Thymus (tissue), 11 donors: ENCODE measurements around the gene SFTA2. TPM values are rescaled to one million over a fixed set of nuclear protein-coding genes. Genes with fewer than 3 reads are reported as not detected.
"Not testable (repeated sequence)": the region's sequence is repeated elsewhere in the genome, so short reads cannot be mapped to it uniquely, and the experiment has no call there.

Source experiments
- DNase-seq, 9 donors: peaks; one replicate each; pipeline ENCODE4 v3.0.0-alpha.2; 2013; ENCODE audit warnings: low spot score in 9 of 9, low read depth in 6 of 9, missing footprints in 1 of 9
- H3K27ac ChIP-seq, 2 donors: one replicate each; pipeline ENCODE4 v1.5.1; 2013; ENCODE audit warnings: control low read depth in 1 of 2, low read depth in 1 of 2, low read length in 1 of 2, mild to moderate bottlenecking in 1 of 2, moderate library complexity in 1 of 2
- H3K27me3 ChIP-seq, 2 donors: one replicate each; pipeline ENCODE4 v1.5.1; 2013; ENCODE audit warnings: low read length in 1 of 2; ENCODE audit not compliant: control insufficient read depth in 2 of 2, insufficient read depth in 1 of 2
- H3K36me3 ChIP-seq, 2 donors: one replicate each; pipeline ENCODE4 v1.5.1; 2013; ENCODE audit warnings: low read length in 1 of 2, mild to moderate bottlenecking in 1 of 2, moderate library complexity in 1 of 2; ENCODE audit not compliant: control insufficient read depth in 2 of 2, insufficient read depth in 2 of 2
- H3K4me1 ChIP-seq, 2 donors: one replicate each; pipeline ENCODE4 v1.5.1; 2013; ENCODE audit warnings: low read length in 2 of 2; ENCODE audit not compliant: control insufficient read depth in 2 of 2, insufficient read depth in 2 of 2
- H3K4me3 ChIP-seq, 2 donors: one replicate each; pipeline ENCODE4 v1.5.1; 2013; ENCODE audit warnings: low read length in 2 of 2, control low read depth in 1 of 2, mild to moderate bottlenecking in 1 of 2
- H3K9me3 ChIP-seq, 2 donors: one replicate each; pipeline ENCODE4 v1.5.1; 2013; ENCODE audit warnings: low read length in 1 of 2, mild to moderate bottlenecking in 1 of 2; ENCODE audit not compliant: control insufficient read depth in 2 of 2, insufficient read depth in 1 of 2
- WGBS: extraction: QIAGEN DNeasy Blood & Tissue Kit; methylation state at CpG from one replicate; pipeline ENCODE4 v1.1.7; 2013; 5-methylcytosine and 5-hydroxymethylcytosine counted together
- polyA plus RNA-seq: library from polyadenylated mRNA; stranded (reverse); fragments of 200-250 nt; gene quantifications from one replicate; pipeline ENCODE4 v1.2.3, GENCODE V29; 2013
- total RNA-seq: library from RNA; stranded (reverse); fragments of 120-200 nt; gene quantifications from one replicate; pipeline ENCODE4 v1.2.4, GENCODE V29; 2013
- donor health status: healthy.

SFTA2 gene
- total and polyA plus RNA-seq, 2 donors: 0.19 to 1.8 TPM

GRCh38 chr6:30935018-30935417 is 3.0 kb upstream of the SFTA2 start:
- Histone ChIP-seq H3K4me3 (no peak overlapping the region), H3K9me3 (no peaks in the 10 kb centered on the region), H3K27me3 (peaks cover 0 to 37% of the 10 kb centered on the region in 2 donors), H3K36me3 (no peaks in the 10 kb centered on the region), H3K4me1 (no peaks in the 10 kb centered on the region), H3K27ac (no peak overlapping the region)
- WGBS: 45% methylated on average over 3 of the region's 3 CpGs
- no peak for DNase-seq

GRCh38 chr6:30932665-30933365 is 845 bp upstream of the SFTA2 start:
- H3K4me1 ChIP-seq: no peaks in the 10 kb centered on the region
- H3K36me3 ChIP-seq: peaks cover 0 to 3% of the 10 kb centered on the region in 2 donors
- no peak overlapping the region for H3K4me3 ChIP-seq
- no peak overlapping the region for H3K27ac ChIP-seq
- peaks cover 0 to 11% of the 10 kb centered on the region in 2 donors for H3K9me3 ChIP-seq
- WGBS: 92% methylated on average over 6 of the region's 6 CpGs
- no peak for DNase-seq
- peaks cover 0 to 27% of the 10 kb centered on the region in 2 donors for H3K27me3 ChIP-seq

DNA sequence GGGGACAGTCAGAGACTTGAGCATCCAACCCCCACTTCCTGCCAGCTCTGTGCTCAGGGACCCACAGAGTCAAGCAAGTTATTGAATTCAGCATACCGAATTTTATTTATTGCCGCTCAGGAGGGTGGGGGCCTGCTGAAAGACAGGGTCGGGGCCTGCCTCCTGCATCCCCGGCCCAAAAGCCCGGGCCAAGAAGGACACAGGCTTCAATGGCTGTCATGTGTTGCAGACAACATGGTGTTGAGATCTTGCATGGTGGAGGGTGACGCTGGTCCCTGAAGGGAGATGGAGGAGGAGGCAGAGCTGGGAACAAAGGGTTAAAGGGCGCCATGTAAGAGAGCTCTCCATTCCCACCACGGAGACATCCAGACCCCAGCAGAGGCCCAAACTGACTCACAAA is 698 bp downstream of the SFTA2 start:
- peaks cover 0 to 11% of the 10 kb centered on the region in 2 donors for H3K9me3 ChIP-seq
- peaks cover 8 to 9% of the 10 kb centered on the region in 2 donors for H3K36me3 ChIP-seq
- H3K27me3 ChIP-seq: peaks cover 0 to 17% of the 10 kb centered on the region in 2 donors
- WGBS: 82% methylated on average over 8 of the region's 8 CpGs
- no peak overlapping the region for H3K4me3 ChIP-seq
- no peaks in the 10 kb centered on the region for H3K4me1 ChIP-seq
- DNase-seq: no peak
- no peak overlapping the region for H3K27ac ChIP-seq

DNA sequence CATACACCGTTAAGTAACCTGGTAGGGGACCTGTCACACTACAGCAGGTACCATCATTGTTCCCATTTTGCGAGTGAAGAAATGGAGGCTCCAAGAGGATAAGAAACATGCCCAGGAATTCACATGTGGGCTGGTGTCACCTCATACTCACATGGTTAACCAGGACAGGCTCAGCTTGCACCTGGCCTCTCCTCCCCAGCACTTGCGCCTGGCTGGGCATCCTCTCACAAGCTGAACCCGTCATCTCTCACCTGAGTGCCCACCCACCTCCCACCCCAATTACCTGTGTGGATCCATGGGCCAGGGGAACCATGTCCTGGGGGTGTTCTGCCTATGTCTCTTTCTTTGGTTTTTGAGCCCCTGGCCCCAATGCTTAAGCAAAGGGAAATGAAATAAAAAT is 1.5 kb downstream of the SFTA2 start:
- DNase-seq: no peak

DNA sequence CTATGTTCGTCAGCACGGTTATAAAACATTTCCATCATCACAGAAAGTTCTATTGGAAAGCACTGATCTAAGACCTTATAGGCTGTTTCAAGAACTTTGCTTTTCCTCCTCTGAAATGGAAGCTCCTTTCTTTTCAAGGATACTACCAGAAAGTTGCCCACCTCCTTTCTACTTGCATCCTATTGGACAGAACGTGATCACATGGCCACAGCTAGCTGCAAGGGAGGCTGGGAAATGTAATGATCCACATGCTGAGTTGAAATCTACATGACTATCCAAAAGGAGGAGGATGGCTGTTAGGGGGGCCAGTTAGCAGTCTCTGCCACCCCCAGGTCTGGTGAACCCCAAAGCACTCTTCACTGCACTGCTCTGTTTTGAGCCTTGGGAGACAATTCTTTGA is 3.3 kb downstream of the SFTA2 start:
- no peak overlapping the region for H3K27ac ChIP-seq
- WGBS: 85% methylated on average over 3 of the region's 3 CpGs
- H3K4me1 ChIP-seq: no peaks in the 10 kb centered on the region
- peaks cover 0 to 11% of the 10 kb centered on the region in 2 donors for H3K9me3 ChIP-seq
- H3K27me3 ChIP-seq: peaks cover 0 to 8% of the 10 kb centered on the region in 2 donors
- no peak for DNase-seq
- no peak overlapping the region for H3K4me3 ChIP-seq
- peaks cover 23 to 25% of the 10 kb centered on the region in 2 donors for H3K36me3 ChIP-seq

More for the DNA sequence above, 1.5 kb downstream of the SFTA2 start:
- WGBS: 98% methylated on average over 4 of the region's 4 CpGs
- Histone ChIP-seq H3K4me1 (no peaks in the 10 kb centered on the region), H3K9me3 (peaks cover 0 to 11% of the 10 kb centered on the region in 2 donors), H3K27ac (no peak overlapping the region), H3K36me3 (peaks cover 15 to 17% of the 10 kb centered on the region in 2 donors), H3K4me3 (no peak overlapping the region), H3K27me3 (peaks cover 0 to 14% of the 10 kb centered on the region in 2 donors)

- not testable (repeated sequence) for H3K27me3 ChIP-seq, H3K4me1 ChIP-seq, H3K27ac ChIP-seq, H3K4me3 ChIP-seq, DNase-seq
- Histone ChIP-seq H3K9me3 (peaks cover 0 to 11% of the 10 kb centered on the region in 2 donors), H3K36me3 (peaks cover 38 to 41% of the 10 kb centered on the region in 2 donors)
- 96% methylated on average over 3 of the region's 3 CpGs for WGBS
Observed at GRCh38 chr6:30927080-30927479, 4.9 kb downstream of the SFTA2 start.

DNA sequence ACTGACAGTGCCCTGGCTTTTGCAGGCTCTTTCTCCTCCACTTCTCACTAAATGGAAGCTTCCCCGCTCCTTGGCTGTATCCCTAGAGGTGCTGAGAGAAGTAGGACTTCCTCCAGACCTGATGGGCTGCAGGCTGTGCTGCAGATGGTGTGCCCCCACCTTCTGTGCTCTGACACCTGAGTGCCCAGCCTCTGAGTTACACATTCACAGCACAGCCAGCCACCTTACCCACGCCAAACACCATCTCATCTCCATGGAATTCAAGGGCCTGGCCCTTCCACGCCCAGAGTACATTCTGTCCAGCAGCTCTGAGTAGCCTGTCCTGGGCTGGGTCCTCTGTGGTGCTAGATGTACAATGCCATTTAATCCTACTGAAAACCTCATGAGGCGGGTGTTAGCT is 5.3 kb downstream of the SFTA2 start:
- Histone ChIP-seq H3K4me1 (no peaks in the 10 kb centered on the region), H3K27ac (no peak overlapping the region), H3K36me3 (peaks cover 42 to 45% of the 10 kb centered on the region in 2 donors), H3K27me3 (peaks cover 0 to under 1% of the 10 kb centered on the region in 2 donors), H3K4me3 (no peak overlapping the region), H3K9me3 (peaks cover 0 to 11% of the 10 kb centered on the region in 2 donors)
- 98% methylated on average over 4 of the region's 4 CpGs for WGBS
- no peak for DNase-seq

GRCh38 chr6:30924040-30924627 is 7.8 kb downstream of the SFTA2 start:
- not testable (repeated sequence) for DNase-seq, H3K27ac ChIP-seq, H3K4me3 ChIP-seq, H3K4me1 ChIP-seq, H3K27me3 ChIP-seq
- 96% methylated on average over 9 of the region's 9 CpGs for WGBS
- peaks cover 65 to 67% of the 10 kb centered on the region in 2 donors for H3K36me3 ChIP-seq
- peaks cover 0 to 10% of the 10 kb centered on the region in 2 donors for H3K9me3 ChIP-seq

DNA sequence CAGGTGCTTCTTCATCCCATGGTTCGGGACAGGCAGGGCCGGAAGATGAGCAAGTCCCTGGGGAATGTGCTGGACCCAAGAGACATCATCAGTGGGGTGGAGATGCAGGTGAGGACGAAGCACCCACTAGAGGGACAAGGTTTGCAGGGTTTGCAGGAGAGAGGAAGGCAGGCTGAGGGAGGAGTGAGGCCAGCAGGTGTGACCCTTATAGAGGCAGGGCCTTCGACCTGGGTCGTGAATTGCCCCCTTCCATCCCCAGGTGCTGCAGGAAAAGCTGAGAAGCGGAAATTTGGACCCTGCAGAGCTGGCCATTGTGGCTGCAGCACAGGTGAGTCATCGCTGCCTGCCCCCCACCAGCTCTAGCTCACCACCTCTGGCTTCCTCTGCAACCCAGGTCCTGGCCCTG is 9.5 kb downstream of the SFTA2 start:
- Histone ChIP-seq H3K36me3 (peaks cover 68 to 79% of the 10 kb centered on the region in 2 donors), H3K27me3 (no peaks in the 10 kb centered on the region), H3K4me1 (no peaks in the 10 kb centered on the region), H3K9me3 (no peaks in the 10 kb centered on the region), H3K27ac (no peak overlapping the region), H3K4me3 (no peak overlapping the region)
- WGBS: 97% methylated on average over 7 of the region's 7 CpGs
- DNase-seq: no peak
